Activated CD4-positive, CD25-positive, alpha-beta regulatory T cell (primary cell): ENCODE results near the gene FRMD8.

Experiments used
- DNase-seq, 4 experiments: peaks; one replicate each; lab custom pipeline; 2025; lab: John Stamatoyannopoulos, UW

Gene FRMD8

DNA sequence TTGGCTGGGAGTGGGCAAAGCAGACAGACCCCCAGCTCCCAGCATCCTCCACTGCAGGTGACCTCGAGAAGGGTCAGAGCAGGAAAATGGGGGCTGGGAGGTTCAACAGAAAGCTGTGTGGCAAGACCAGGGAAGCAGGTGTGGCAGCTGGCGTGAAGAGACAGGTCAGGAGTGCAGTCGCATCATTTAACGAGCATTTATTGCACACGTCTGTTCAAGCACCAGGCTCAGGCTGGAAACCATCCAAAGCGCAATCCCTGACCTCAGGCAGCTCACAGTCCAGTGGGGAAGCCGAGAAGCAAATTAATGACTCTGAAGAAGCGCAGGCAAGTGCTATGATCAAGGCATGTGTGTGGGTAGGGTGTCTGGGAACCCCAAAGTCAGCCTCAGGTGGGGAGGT lies 11.4 kb upstream of the FRMD8 start:
- DNase-seq = no peak

DNA sequence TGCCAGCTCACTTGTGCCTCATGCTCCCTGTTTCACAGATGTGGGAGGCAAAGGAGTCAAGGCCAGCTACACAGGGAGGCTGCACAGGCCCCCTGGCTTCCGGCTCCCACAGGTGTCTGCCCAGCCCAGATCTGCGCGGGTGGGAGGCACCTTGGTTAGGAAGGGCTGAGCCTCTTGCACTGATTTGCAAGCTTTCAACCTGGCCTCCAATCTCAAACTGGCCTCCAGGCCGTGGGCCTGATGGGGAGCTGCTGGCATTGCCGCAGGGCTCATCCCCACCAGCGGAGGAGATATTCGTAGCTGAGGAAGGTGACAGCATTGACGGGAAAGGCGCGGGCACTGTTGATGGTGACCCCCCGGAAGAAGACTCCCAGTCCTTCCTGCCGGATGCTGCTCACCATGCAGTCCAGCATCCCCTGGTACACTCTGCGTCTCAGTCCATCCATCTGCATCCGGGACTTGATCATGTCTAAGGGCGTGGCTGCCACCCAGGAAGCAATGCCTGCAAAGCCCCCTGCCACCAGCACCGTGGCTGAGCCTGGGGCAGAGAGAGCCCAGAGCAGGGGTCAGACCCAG lies 10.2 kb upstream of the FRMD8 start:
- DNase-seq = no peak

DNA sequence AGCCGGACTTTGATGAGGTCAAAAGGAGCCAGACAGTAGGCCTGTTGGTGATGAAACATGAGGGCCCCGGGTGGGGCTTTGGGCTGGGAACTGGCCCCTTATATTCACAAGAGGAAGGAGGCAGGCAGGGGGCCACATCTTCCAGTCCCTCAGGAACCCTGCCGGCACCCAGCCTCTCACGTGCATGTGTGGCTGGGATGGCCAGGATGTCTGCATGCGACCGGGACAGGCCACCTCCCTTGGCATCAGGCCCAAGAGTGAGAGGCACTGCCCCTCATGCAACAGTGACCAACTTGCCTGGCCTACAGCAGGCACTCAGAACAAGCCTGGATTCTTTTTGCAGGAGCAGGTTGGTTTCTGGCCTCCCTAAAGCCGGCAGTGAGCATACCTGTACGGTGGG lies 9.4 kb upstream of the FRMD8 start:
- no peak for DNase-seq

DNA sequence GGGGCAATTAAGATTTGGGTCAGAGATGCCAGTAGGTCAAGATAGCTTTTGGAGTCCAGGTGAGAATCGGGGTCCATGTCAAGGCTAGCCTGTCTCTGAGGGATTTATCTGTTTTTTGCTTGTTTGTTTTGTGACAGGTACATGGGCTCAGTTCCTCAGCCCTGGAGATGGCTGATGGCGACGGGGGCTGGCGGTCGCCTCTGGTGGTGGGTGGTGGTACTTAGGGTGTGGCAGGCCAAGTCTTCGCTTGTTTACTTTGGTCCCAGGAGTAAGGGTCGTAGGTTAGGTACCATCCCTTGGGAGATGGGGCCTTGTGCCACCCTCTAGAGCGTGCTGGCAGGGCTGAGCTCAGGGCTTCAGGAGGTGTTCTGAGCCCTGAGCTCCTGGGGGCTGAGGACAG lies 8.7 kb upstream of the FRMD8 start:
- DNase-seq = no peak

DNA sequence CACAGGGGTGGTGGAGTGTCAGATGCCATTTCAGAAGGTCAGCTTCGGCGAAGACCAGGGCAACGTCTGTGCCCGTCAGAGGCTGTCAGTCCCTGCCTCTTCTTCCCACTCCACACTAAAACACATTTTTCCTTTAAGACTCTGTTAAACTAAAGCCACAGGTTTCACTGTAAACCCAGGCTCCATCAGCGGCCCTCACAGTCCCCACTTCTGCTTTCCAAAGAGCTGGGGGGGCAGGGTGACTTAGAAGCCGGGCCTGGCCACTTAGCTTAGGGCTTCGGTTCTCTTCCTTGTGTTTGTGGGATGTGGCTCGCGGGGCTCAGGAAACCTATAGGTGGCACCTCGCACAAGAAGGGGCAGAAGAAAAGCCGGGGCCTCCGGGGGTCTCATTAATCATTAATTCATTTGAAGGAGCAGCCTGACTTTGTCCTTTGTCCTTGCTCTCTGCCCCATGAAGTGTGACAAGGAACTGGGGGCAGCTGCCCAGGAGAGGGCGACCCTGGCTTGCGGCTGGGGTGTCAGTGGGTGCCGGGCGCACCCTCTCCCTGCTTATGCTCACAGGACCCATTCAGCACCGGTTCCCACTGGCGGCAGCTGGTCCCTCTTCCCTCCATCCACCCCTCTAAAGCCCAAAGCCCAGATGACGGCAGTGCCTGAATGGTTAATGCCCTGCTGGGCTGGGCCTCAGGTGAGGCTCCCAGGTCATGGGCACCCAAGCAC lies 8.1 kb upstream of the FRMD8 start:
- DNase-seq = no peak

DNA sequence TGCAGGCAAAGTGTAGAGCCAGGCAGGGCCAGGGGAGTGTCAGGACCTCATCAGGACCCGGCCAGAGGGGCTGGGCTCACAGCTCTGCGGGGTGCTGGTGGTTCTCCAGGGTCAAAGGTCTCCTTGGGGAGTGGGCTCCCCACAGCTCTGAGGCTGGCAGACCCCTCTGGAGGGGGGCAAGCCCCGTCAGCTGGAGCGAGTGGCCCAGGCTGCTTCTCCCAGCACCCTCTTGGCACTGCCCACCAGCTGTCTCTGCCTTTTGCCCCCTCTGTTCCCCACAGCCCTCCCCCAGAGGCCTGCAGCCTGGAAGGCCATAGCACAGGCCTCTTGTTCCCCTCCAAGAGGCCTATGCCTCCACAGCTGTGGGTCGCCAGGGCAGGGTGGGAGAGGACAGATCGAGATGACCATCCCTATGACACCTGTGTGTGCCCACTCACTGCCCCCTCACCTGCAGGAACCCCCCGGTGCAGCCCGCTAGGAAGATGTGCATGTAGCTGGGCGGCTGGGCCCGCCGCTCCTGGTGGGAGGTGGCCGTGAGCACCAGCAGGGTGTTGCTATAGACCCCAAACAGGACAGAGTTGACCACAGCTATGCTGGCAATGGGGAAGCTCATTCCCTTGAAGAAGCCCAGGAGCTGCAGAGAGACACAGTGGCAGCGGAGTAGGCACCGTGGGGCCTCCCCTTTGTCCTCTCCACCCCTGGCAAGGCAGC lies 7.4 kb upstream of the FRMD8 start:
- DNase-seq = no peak

DNA sequence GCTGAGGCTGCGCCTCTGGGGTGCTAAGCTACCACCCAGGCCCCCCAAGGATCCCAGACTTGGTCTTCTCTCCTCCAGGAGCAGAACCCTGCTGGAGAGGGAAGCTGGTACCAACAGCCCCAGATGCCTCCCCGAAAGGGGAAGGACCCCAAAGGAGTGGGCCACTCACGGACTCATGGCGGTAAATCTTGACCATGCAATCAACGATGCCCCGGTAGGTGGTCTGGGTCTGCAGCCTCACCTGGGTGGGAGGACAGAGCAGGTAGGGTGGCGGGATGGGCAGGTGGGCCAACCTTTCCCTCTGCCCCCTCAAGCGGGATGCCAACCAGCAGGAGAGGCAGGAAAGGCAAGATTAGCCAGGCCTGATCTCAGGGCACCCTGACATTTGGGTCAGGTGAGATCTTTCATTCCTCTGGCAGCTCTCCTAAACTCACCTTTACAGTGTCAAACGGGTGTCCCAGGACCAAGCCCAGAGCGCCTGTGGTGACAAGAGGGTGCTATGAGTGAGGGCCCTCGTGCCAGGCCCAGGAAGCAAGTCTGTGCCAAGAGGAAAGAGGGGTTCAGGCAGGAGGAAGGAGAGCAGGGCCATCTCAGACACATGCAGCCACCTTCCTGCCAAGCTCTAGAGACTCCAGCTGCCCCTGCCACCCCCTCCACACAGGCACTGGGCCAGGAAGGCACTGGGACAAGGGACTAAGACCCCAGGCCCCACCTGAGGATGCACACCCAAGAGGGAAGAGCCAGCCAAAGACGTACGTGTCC lies 6.6 kb upstream of the FRMD8 start:
- DNase-seq = no peak

DNA sequence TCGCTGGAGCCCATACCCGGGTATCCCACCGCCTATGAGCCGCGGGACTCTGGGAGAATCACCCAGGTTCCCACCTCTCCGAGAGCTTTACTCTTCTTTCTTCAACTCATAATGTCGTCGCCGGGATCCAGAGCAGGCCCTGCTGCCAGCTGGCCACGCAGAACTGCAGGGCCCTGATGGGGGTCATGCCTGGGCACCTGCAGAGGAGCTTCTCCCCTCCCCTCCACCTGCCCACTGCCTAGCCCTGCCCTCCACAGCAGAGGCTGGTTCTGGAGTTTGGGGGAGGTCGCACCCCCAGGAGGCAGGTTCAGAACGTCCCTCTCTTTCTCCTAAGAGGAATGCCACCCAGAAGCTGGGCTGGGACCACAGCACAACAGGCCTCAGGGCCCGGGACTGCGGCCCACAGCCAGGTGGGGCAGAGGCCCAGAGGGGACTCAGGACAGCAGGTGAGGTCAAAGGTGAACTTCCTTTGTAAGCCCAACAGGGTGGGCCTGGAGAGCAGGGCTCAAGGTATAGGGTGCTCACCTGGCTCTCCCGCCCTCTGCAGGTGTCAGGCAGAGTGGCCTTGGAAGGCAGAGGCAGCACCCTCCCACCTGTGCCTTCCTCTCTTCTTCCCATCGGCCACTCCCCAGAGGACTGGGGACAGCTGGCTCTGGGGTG lies 5.8 kb upstream of the FRMD8 start:
- DNase-seq = no peak

DNA sequence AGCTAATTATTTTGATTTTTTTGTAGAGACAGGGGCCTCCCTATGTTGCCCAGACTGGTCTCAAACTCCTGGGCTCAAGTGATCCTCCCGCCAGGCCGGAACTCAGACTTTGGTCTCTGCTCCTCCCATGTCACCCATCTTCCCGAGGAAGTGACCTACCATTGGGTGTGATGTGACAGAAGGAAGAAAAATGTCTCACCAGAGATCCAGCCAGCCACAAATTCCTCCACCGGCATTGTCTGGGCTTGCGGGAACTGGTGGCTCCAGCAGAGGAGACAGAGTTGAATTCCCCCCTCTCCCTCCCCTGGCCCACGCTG lies 4.8 kb upstream of the FRMD8 start:
- no peak for DNase-seq

DNA sequence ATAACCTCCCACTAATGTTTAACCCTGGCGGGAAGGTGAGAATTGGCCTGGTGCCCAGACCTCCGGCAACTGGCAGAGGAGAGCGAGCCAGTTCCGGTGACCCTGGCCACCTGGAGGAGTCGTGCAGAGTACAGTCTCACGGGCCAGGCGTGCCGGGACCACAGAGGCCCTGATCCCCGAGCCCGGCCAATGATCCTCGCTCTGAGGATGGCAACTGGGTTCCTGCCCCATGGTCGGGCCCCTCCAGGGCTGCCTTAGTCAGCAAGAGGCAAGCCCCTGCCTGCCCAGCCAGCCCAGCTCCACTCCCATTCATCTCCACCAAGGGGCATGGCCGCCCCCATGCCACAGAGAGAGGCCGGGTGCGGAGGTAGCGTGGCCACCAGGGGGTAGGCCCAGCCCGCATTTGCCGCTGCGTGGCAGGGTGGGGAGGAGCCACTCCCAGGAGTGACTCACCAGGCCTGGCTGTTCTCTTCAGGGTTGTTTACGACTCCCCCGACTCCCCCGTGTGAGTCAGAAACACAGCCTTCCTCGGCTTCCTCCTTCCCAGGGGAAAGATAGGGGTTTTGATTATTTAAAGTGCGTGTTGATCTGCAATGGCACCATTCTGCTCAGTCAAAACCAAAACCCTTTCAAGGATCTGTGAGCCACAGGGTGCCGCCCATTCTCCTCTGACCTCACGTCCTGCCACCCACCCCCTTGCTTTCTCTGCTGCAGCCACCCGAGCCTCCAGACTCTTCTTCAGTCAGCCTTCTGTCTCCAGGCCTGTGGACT lies 4.2 kb upstream of the FRMD8 start, which contains the start of gene SLC25A45:
TSS of gene SLC25A45 (minus strand) at position 614 of the 771 bp plus-strand sequence. CDS start 695 bp downstream, outside the sequence.
- peak; percentile 79 to 87 (median 84) for DNase-seq

DNA sequence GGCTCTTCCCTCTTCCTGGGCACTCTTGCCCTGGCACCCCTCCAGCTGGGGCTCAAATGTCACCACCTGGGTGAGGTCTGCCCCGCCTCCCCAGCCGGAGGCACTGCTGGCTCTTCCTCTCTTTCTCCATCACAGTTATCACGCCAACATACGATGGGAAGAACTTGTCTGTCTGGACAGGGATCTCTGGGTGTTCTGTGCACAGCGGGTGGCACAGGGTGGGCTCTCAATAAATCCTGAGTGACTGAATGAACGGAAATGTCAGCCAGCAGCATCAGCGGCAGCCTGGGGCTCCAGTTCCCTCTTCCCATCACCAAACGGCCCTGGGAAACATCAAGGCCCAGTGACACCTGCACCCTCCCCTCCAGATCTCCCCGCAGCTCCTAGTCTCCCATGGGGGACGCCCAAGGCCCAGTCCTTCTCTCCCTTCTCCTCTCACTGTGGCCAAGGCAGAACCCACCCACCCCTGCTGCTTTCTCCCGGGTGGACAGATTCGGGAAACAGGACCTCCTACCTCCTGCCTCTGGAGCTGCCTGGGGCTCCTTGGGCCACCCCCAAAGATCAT lies 3.6 kb upstream of the FRMD8 start:
- DNase-seq = no peak

DNA sequence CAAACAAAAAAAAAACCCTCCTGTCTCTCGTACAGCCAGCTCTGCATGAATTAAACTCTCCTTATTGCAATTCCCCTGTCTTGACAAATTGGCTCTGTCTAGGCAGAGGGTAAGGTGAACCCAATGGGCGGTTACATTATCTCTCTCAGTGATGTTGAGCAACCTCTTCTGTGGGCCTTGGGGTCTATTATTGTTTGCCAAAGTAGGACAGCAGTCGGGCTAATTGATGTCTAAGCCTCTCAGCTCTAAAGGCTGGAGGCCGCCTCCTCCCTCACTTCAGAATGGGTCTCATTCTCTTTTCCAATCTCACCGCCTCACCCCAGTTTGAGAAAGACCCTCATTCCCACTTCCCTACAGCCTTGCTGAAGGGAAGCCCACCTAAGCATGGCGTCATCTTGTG lies 2.7 kb upstream of the FRMD8 start:
- DNase-seq = no peak

DNA sequence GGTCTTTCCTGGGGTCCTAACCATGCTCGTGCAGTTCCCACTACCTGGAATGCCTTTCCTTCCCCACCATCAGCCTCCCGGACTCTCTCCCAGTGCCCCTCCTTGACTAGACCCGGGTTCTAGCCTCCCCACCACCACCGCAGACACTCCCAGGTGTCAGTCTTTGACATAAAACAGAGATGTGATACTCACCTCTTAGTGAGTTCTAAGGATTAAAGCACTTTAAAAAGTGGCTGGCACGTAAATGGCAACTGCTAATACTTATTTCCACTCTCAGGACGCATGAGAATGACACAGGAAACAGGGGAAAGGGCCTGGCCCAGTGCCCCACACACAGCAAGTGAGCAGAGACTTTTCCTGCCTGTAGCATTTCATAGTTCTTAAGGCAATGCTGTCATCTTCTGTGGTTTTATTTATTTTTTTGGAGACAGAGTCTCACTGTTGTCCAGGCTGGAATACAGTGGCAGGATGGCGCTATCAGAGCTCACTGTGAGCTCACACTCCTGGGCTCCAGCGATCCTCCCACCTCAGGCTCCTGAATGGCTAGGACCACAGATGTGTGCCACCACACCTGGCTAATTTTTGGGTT lies 2.0 kb upstream of the FRMD8 start:
- no peak for DNase-seq

DNA sequence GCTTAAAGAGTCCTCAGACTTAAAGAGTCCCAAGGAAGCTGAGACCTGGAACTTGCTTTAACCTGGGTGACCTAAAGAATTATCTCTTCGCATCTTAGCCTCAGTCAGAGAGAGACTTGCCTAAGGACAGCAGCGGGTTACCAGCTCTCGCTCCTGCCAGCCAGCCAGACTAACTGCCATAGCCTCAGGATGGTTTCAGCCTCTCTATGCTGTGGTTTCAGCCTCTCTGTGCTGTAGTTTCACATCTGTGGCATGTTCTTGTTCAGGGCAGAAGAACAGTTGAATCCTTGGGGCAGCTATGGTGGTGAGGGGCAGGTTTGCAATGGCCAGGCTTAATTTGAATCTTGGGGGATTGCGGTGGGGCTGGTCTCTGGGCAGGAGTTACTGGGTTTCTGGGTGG lies 2.3 kb downstream of the FRMD8 start:
- DNase-seq = no peak

DNA sequence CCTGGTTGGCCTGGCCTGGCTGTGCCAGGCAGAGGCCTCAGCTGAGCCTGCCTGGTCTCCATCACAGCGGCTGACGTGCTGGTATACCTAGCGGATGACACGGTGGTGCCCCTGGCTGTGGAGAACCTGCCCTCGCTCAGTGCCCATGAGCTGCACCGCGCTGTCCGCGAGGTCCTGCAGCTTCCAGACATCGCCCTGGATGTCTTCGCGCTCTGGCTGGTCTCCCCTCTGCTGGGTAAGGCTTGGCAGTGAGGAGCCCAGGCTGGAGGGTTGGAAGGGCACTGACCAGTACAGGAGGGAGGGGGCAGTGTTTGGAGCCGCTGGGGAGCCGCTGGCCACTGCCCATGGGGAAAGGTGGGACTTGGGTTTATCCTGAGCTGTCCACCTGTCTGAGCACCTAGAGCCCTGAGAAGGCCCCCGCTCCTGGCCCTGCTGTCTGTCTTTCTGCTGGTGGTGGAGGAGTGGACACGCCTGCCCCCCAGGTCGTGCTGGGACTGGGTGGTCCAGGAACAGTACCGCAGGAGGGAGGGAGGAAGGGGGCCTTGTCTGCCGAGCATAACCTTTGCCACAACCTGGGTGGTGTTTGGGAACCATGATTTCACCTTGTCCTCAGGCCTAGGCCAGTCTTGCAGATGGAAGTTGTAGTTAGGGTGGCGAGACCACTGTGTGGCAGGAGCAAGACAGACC lies 3.0 kb downstream of the FRMD8 start:
- no peak for DNase-seq

DNA sequence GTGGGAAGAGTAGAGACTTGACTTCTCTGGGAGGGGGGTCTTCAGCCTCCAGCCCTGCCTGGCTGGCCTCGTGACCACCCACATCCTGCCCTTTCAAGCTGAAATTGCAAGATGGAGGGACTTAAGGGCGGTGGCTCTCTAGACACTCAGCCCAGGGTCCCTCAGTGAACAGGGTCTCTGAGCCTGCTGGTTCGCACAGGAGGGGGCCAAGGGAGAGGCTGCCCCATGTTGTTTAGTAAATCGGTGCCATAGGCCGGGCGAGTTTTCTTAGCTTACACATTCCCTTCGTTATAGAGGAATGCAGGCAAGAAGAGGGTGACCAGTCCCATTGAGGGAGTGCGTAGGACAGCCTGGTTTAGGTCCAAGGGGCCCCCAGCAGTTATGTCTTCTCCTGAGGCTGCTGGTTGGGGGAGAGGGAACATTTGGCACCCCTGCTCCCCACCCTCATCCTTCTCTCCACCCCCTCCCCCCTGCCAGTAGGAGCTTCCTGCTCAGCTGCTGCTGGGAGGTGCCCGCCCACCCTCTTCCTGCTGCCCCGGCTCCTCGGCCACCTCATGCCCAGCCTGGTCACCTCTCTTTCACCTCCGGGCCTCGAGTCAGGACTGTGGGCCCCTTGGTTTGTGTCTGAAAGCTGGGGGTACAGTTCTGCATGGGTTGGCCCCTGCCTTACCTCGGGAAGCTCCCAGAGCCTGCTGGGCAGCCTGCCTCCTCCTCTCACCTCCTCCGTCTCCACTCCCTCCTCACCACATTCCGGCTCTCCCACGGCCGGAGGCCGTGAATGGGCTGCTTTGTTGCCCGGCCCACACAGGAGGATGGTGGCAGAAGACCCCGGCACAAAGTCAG lies 3.9 kb downstream of the FRMD8 start:
- no peak for DNase-seq

DNA sequence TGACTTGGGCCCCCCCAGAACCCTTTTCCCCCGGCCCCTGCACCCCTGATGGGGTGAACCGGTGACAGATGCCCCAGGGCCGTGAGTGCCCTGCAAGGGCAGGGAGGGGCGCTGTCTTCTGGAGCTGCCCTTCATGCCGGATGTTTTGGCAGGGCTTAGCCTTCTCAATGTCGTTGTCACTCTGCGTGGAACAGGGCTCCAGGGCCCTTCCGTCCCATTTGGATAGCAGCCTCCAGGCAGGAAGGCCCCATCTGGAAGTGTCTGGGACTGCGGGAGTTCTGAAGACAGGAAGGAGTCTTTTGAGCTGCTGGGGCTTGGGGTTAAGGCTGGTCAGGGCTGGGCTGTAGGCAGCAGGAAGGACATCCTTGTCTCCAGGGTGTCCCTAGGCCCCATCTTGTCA lies 4.6 kb downstream of the FRMD8 start:
- DNase-seq = no peak

DNA sequence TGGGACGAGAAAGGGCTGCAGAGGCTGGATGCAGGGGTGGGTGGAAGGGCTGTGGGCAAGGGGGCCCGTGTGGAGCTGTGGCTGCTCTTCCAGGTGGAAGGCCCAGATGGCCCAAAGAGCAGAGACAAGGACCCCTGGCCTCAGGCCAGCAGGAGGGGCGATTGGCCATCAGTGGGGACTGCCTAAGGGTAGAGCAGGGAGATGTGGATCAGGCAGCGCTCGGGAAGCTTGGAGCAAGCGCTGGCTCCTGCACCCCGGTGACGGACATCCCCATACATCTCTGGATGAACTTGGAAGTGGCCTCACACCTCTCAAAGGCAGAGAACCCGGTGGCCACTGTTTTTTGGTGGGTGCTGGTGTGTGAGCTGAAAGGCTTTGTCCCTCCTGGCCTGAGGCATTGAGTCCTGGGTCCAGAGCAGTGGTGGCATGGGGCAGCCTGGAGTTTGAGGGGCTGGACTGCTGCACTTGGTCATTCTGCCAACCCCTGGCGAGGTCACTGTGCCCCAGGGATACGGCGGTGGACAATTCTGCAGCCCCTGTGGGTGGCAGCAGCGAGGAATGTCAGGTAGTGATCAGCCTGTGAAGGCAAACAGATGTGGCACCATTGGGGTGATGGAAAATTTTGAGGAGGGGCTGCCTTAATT lies 5.9 kb downstream of the FRMD8 start:
- DNase-seq = no peak

DNA sequence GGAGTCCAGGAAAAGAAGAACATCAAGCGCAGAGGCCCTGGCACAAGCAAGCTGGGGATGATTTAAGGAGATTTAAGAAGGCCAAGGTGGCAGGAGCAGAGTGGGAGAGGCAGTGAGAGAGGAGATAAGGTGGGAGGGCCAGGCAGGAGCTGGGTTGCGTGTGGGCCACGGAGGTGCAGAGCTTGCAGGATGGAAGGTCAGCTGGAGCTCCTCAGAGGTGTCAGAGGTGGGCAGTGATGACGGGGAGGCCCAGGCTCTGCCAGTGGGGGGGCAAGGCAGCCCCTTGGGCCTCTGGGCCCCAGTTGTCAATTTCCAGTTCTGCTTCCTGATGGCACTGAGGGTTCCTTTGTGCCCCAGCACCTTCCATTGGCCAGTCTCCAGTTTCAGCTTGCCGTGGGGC lies 6.5 kb downstream of the FRMD8 start:
- DNase-seq = no peak
